ENCODE results near the gene TBCD.

Gene TBCD

GRCh38 chr17:82810644-82811430 lies 59.0 kb downstream of the TBCD start:
- no peak for DNase-seq (ENCODE audit: low read depth in 2 of 2)

DNA sequence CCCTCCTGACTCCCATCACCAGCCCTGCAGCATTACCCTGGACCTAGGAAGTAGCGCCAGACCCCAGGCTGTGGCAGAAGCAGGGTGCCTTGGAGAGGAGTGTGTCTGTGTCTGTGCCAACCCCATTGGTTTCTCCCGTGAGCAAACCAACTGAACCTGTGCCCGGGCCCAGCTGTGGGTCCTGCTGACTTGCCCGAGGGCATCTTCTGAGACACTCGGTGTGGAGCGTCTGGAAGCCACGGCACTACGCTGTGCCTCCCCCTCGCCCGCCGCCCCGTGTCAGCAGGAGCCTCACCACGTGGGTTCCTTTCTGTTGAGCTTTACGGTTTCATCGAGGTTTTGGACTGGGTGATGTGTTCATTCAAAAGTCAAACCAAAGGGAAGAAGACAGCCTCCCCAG lies 60.2 kb downstream of the TBCD start:
- DNase-seq (ENCODE audit: low read depth in 2 of 2): no peak

DNA sequence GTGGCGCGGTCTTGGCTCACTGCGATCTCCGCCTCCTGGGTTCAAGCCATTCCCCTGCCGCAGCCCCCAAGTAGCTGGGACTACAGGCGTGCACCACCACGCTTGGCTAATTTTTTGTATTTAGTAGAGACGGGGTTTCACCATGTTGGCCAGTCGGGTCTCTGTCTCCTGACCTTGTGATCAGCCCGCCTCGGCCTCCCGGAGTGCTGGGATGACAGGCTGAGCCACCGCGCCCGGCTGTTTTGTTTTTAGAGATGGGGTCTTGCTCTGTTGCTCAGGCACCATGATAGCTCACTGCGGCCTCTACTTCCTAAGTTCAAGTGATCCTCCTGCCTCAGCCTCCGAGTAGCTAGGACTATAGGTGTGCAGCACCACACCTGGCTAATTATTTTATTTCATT lies 60.7 kb downstream of the TBCD start:
- DNase-seq (ENCODE audit: low read depth in 2 of 2): no peak

GRCh38 chr17:82813299-82814051 lies 61.6 kb downstream of the TBCD start:
- DNase-seq (ENCODE audit: low read depth in 2 of 2): no peak

- DNase-seq (ENCODE audit: low read depth in 2 of 2): no peak
These were observed 63.0 kb downstream of the TBCD start for GRCh38 chr17:82814834-82815233.

DNA sequence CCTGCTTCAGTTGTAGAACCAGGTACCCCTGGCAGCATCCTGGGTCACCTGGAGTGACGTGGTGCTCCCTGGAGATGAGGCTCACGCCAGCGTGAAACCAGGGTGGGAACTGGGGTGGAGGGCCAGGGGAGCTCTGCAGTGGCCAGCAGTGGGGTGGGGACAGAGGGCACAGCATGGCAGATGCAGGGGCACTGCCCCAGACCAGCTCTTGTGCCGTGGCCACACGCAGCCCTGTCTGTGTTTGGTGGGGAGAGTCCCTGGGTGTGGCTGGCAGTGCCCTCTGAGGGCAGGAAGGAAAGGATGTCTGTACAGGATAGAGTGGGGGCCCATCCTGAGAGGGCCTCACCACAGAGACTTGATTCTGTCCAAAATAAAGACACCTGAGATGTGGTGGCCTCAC lies 63.5 kb downstream of the TBCD start:
- no peak for DNase-seq (ENCODE audit: low read depth in 2 of 2)

GRCh38 chr17:82815790-82816305 lies 64.0 kb downstream of the TBCD start:
- DNase-seq (ENCODE audit: low read depth in 2 of 2): no peak

DNA sequence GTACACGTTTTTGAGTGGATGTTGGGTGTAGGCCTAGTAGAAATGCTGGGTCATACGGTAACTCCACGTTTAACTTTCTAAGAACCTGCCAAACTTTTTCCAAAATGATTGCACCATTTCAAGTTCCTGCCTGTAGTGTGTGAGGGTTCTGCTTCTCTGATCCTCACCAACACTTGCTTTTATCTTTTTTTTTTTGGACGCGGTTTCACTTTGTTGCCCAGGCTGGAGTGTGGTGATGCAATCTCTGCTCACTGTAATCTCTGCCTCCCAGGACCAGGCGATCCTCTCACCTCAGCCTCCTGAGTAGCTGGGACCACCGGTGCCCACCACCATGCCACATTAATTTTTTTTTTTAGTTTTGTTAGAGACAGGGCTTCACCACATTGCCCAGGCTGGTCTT lies 64.5 kb downstream of the TBCD start:
- DNase-seq (ENCODE audit: low read depth in 2 of 2): no peak

DNA sequence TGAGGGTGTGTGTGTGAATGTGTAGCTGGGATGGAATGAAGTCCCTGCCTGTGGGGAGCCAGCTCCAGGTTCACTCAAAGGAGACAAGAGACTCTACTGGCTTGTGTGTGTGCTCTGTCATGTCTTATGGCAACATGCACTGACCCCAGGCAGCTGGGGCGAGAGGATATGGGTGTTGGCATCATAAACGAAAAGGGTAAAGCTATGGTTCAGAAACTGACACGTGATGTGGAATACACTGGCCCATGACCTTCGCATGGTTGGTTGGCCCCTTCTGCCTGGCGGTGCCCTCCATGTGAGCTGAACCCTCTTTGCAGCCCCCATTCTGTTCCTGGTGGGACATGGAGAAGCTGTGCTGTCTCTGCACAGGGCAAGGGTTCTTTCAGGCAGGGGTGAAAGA lies 66.1 kb downstream of the TBCD start:
- no peak for DNase-seq (ENCODE audit: low read depth in 2 of 2)

DNA sequence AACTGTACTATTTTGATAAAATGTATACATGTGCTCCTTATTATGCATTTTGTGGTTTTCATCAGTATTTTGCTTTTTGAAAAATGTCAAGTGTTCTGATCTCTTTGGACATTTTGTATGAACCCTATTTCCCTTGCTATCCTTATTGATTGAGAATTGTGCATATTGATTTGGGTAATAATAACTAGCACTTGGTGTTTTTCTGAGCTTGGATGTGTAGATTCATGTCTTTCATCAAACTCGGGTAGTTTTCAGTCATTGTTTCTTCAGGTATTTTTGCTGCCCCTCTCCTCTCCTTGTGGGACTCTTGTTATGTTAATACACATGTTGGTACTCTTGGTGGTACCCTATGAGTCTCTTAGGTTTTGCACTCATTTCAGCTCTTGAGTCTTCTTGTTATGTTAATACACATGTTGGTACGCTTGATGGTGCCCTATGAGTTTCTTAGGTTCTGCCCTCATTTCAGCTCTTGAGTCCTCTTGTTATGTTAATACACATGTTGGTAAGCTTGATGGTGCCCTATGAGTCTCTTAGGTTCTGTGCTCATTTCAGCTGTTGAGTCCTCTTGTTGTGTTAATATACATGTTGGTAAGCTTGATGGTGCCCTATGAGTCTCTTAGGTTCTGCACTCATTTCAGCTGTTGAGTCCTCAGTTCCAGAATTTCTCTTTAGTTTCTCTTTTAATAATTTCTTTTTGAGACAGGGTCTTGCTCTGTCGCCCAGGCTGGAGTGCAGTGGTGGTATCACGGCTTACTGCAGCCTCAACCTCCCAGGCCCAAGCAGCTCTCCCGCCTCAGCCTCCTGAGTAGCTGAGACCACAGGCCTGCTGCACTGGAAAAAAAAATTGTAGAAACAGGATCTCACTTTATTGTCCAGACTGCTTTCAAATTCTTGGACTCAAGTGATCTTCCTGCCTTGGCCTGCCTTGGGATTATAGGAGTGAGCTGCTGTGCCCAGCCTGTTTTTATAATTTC lies 68.7 kb downstream of the TBCD start:
- no peak for DNase-seq (ENCODE audit: low read depth in 2 of 2)

- DNase-seq (ENCODE audit: low read depth in 2 of 2): no peak
These were observed 69.7 kb downstream of the TBCD start for GRCh38 chr17:82821554-82821953.

DNA sequence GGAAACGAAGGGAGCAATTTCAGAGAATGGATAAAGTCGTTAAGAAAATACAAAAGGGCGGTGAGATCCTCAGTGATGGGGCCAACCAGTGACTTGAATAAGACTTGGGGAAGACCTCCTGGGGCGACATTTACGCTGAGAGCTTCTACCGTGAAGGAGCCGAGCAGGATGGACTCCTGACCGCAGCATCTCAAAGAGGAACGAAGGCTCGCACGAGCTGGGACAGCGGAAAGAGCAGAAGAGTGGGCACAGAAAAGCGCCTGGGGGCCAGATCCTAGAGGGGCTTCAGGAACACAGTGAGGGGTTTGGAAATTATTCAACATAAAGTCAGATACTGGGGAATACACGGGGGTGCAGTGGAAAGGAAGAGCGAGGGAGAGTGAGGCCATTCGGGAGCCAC lies 70.4 kb downstream of the TBCD start:
- DNase-seq (ENCODE audit: low read depth in 2 of 2): no peak

DNA sequence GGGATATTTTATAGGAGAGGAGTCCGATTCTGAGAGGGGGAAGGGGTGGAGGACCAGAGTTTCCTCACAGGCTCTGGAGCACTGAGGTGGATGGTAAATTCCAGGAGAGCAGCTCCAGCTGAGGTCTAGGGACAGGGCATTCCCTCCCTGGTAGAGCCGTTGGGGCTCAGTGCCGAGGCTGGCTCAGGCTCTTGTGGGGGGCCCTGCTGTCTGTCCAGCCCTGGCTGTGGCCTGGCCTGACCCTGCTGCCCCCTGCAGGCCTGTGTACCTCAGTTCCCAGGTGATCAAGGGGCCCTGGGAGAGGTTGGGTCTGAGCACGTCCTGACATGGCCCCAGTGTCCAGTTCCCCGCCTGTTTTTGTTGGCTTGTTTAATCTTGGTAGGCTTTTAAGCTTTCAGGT lies 71.1 kb downstream of the TBCD start:
- no peak for DNase-seq (ENCODE audit: low read depth in 2 of 2)

- no peak for DNase-seq (ENCODE audit: low read depth in 2 of 2)
These were observed 73.8 kb downstream of the TBCD start for GRCh38 chr17:82825540-82826124.

GRCh38 chr17:82826211-82826610 lies 74.3 kb downstream of the TBCD start:
- no peak for DNase-seq (ENCODE audit: low read depth in 2 of 2)

- DNase-seq (ENCODE audit: low read depth in 2 of 2): no peak
These were observed 75.1 kb downstream of the TBCD start for GRCh38 chr17:82826956-82827355.

DNA sequence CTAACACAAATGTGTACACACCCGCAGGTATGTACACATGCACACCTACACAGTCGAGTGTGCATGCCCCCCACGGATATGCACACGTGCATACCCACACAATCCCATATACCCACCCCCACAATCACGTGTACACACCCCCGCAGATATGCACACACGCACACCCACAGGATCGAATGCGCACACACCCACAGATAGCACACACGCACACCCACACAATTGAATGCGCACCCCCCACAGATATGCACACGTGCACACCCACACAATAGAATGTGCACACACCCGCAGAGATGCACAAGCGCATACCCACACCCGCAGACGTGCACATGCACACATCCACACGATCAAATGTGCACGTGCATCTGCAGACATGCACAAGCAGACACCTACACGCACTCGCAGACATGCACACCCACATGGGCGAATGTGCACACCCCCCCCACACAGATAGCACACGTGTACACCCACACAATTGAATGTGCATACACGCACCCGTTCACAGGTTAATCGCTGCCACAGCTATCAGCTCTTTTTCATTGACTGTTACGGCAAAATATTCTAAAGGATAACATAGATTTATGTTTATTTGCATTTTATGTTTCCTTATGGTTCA lies 77.1 kb downstream of the TBCD start:
- no peak for DNase-seq (ENCODE audit: low read depth in 2 of 2)

- no peak for DNase-seq (ENCODE audit: low read depth in 2 of 2)
These were observed 78.4 kb downstream of the TBCD start for GRCh38 chr17:82830249-82830661.

GRCh38 chr17:82831041-82831817 lies 79.4 kb downstream of the TBCD start:
- no peak for DNase-seq (ENCODE audit: low read depth in 2 of 2)

DNA sequence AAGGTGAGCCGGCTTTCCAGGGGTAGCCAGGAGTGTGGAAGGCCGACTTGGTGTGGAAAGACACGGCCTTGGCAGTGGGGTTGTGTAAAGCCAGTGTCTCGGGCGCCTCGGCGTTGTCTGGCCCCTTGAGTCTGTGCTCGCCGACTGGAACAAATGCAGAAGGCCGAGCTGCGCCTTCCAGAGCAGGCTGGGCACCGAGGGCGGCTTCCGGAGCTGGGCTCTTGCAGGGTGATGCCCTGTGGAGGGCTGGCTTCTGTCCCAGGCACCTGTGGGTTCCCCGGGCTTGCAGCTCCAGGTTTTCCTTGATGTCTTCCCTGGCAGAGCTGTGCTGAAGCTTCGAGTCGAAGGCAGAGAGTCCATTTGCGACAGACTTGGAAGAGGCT lies 79.9 kb downstream of the TBCD start:
- DNase-seq (ENCODE audit: low read depth in 2 of 2): no peak
